DMS79 treated with DMSO at 0.1 percent for 48 hours (cell line): ENCODE data around the gene CATSPERD.
"Not testable (repeated sequence)": the region's sequence is repeated elsewhere in the genome, so short reads cannot be mapped to it uniquely, and the experiment has no call there.

Experiments
- DNase-seq: peaks from one replicate; lab custom pipeline; 2025; lab: John Stamatoyannopoulos, UW

CATSPERD gene

GRCh38 chr19:5686647-5687359 lies 33.6 kb upstream of the CATSPERD start:
- no peak for DNase-seq

DNA sequence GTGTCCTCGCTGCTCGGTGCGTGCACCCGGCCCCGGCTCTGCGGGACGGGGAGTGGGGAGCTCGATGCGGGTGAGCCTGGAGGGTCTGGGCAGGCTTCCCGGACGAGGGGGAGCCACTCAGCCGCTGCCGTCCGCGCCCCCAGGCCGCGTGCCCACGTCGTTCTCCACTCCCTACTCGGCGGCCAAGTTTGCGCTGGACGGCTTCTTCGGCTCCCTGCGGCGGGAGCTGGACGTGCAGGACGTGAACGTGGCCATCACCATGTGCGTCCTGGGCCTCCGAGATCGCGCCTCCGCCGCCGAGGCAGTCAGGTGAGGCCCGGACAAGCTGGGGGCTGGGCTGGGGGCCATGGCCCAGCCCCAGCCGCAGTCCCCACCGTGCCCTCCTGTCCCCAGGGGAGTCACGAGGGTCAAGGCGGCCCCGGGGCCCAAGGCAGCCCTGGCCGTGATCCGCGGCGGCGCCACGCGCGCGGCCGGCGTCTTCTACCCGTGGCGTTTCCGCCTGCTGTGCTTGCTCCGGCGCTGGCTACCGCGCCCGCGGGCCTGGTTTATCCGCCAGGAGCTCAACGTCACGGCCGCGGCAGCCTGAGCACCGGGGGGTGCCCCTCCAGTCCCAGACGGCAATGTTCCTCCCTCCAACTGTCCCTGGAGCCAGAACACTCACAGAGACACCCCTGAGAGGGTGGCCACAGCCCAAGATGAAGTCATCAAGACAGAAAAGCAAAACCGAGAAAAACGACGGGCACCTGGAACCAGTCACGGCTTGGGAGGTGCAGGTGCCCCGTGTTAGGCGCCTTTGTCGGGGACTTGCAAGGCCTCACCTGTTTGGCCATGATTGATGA lies 32.9 kb upstream of the CATSPERD start:
- DNase-seq: no peak

DNA sequence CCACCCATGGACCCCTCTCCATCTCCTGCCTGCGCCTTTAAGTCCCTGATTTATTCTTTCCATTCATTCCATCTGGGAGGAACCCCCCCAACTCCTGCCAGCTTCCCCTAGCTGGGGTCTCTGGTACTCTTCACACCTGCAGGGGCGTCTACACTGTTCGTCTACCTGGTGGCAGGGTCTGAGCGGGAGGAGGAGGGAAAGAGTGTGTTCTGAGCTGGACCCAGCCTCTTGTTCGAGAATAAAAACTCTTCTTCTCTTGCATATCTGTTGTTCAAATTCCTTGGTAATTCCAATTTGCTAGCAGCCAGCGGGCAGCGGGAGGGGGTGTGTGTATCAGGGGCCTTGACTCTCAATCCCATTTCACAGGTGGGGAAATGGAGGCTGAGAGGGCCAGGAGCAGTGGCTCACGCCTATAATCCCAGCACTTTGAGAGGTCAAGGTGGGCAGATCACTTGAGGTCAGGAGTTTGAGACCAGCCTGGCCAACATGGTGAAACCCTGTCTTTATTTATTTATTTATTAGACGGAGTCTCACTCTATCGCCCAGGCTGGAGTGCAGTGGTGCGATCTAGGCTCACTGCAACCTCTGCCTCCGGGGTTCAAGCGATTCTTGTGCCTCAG lies 32.1 kb upstream of the CATSPERD start:
- not testable (repeated sequence) for DNase-seq

GRCh38 chr19:5690125-5690954 lies 30.1 kb upstream of the CATSPERD start, which contains the start of gene RPL36:
TSS of gene RPL36 (plus strand) at chr19:5690295. CDS start at chr19:5690508, 213 bp downstream.
- peak; percentile 94 for DNase-seq

DNA sequence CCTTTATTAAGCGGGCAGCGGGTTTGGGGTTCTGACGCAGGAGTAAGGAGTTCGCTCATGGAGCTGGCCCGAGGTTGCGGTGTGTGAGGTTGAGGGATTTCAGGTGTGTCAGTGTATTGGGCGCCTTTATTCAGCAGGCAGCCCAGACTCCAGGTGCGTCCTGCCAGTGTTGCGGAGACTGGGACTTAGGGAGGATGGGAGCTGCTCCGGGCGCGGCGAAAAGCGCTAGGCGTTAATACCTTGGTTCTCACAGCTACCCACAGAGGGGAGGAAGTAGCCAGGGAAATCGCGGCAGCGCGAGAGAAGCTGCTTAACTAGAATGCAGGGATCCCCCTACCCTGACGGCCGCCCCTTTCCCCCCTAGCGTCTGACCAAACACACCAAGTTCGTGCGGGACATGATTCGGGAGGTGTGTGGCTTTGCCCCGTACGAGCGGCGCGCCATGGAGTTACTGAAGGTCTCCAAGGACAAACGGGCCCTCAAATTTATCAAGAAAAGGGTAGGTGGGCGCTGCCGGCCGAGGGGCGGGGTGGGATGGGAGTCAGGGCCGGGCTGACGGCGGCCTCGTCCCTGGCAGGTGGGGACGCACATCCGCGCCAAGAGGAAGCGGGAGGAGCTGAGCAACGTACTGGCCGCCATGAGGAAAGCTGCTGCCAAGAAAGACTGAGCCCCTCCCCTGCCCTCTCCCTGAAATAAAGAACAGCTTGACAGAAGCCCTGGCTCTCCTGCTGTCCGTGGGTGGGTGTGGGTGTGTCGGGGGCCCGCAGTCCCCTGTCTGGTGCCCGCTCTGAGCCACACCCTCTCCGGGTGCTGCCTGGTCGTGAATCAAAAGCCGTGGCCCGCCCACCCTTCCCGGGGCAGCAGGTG lies 29.2 kb upstream of the CATSPERD start:
- peak; percentile 14 for DNase-seq

DNA sequence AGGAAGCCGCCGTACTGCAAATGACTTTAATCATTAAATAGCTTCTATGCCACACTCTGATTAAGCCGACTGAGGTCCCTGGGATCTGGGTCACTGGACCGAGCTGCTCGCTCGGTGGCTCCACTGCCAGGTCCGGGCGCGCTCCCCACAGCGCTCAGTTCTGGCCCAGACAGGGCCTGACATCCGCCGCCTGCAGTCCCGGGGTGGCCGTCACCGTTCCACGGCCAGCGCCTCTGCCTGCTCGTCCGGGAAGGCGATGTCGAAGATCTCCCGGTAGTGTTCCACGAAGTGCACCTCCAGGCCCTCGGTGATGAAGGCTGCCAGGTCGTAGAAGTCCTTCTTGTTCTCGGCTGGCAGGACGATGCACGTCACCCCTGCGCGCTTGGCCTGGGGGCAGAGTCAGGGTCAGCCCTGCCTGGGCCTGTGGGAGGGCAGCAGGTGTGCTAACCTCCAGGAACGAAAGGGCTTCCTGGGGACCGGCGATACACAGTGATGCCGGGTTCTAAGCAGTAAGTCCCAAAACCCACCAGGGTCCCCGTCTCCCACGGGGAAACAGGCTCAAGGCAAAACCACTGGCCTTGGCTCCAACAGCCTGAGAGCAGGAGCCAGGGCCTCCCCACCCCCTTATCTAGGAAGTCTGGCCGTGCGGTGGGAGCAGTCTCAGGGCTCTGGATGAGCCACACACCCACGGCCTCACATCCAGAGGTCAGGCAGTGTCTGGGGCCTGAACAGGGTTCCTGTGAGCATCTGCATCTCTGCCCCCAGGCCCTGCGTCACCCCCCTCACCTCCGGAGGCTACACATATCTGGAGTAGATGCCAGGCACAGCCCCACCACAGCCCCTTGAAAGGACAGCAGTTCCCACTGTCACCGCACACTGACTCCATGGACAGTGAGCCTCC lies 28.4 kb upstream of the CATSPERD start:
- DNase-seq: no peak

DNA sequence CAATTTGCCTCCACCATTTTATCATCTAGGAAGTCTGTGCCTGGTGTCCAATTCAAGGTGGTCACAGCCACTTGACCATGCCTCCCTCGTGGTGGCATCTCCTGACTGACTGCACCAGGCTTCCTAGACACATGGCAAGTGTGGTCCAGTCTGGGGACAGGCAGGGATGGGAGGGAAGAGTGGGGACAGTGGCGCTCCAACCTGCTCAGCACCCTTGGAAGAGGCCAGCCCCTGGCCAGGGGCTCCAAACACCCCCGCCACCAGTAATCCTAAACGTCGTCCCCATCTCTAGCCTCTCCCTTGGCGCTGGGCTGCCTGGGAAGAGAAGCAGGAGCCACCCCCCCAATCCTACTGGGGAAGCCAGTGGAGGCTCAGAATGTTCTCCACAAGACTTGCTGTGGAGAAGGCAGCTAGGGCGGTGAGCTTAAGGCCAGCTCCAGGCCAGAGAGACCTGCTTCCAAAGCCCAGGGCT lies 27.7 kb upstream of the CATSPERD start:
- no peak for DNase-seq

GRCh38 chr19:5693195-5694166 lies 27.0 kb upstream of the CATSPERD start:
- no peak for DNase-seq

DNA sequence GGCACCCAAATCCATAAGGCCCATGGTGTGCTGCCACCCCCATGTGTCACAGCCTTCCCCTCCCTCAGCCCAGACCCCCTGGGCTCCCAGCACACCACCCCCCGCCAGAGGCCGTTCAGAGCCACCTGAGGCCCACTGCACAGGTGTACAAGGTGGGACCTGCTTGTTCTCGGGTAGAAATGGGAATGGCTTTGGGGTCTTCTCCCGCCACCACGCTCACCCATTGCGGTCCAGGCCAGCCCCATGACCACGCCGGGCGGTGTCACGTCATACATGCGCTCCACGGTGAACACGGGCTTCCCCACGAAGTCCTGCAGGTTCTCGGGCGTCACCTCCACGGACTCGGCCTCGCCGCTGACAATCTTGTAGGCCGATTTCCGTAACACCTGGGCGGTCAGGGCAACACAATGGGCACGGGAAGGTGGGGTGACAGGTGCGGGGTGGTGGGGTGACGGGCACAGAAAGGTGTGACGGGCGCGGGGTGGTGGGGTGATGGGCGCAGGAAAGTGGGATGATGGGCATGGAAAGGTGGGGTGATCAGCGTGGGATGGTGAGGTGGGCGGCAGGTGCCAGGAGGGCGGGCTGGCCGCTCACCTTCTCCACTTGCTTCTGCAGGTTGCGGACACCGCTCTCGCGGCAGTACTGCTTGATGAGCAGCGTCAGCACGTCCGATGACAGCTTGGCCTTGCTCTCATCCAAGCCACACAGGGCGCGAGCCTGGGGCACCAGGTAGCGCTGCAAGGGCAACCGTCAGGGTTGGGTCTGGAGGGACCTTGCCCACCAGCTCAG lies 26.1 kb upstream of the CATSPERD start:
- no peak for DNase-seq

- DNase-seq: no peak
Measured at GRCh38 chr19:5694956-5695648, 25.3 kb upstream of the CATSPERD start.

DNA sequence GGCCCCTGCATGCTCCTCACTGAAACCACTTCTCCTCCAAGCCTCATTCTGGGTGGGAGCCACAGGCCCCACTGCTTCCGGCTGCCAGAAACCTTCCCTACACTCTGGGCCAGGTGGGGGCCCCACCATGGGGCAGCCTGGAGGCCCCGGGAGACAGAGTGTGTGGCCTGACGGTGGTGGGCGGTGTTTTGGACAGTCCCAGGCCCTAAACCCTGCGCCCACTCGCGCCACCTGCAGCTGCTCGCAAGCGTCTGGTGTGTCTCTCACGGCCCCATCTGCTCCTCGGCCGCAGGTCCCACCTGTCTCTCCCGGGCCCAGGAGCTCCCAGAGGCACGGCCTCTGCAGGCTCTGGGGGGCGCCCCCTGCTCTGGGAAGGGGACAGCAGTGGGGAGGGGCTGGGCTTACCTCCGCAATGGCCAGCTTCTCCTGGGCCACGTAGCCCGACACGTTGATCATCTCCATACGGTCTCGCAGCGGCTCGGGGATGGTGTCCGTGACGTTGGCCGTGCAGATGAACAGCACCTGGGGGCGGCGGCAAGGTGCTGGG lies 24.7 kb upstream of the CATSPERD start:
- DNase-seq: no peak

DNA sequence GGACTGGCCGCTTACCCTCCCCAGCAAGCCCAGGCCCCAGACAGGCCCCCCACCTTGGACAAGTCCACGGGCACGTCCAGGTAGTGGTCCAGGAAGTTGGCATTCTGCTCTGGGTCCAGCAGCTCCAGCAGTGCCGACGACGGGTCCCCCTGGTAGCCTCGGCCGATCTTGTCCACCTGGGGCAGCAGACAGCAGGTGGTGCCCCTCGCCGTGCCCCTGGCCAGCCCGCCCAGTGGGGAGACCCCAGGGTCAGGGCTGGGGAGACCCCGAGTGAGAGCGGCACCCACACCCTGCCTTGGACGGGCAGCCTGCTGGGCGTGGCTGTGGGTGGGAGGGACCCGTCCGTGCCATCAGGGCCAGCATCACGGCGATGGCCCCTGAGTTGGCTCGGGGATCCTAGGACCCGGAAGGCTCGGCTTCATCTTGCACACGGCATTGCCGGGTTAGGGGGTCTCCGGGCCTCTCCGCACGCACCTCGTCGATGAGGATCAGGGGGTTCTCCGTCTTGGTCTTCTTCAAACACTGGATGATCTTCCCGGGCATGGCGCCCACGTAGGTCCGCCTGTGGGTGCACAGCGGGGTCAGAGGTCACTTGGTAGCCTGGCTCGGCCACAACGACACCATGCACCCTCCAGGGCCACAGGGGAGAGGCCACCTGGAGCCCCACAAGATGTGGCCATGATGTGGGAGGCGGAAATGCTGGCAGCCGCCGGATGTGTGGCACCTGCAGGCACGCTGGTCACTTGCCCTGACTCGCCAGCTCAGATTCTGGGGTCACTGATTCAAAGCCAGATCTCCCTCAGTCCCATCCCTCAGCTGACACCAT lies 24.0 kb upstream of the CATSPERD start:
- DNase-seq: no peak

- no peak for DNase-seq
Measured at GRCh38 chr19:5697022-5697889, 23.2 kb upstream of the CATSPERD start.

- no peak for DNase-seq
Measured at GRCh38 chr19:5697890-5698634, 22.4 kb upstream of the CATSPERD start.
